HG02678 (cell line): ENCODE results near the gene TIMM50.
"Not testable (repeated sequence)": the region's sequence is repeated elsewhere in the genome, so short reads cannot be mapped to it uniquely, and the experiment has no call there.

ENCODE experiments used
- ATAC-seq: cut with Tn5 transposase; IDR thresholded peaks from one replicate; pipeline ENCODE4 v1.9.1; 2021; ENCODE audit warnings: mild to moderate bottlenecking, moderate library complexity; ENCODE audit not compliant: unreplicated experiment

Gene TIMM50

GRCh38 chr19:39480337-39481228 lies at the start of gene TIMM50:
TSS of gene TIMM50 (plus strand) at chr19:39480838. CDS start at chr19:39480854, 16 bp downstream.
- ATAC-seq, result peak; percentile 87

- no peak for ATAC-seq
Observed at GRCh38 chr19:39432677-39433025, 48.0 kb upstream of the TIMM50 start.

DNA sequence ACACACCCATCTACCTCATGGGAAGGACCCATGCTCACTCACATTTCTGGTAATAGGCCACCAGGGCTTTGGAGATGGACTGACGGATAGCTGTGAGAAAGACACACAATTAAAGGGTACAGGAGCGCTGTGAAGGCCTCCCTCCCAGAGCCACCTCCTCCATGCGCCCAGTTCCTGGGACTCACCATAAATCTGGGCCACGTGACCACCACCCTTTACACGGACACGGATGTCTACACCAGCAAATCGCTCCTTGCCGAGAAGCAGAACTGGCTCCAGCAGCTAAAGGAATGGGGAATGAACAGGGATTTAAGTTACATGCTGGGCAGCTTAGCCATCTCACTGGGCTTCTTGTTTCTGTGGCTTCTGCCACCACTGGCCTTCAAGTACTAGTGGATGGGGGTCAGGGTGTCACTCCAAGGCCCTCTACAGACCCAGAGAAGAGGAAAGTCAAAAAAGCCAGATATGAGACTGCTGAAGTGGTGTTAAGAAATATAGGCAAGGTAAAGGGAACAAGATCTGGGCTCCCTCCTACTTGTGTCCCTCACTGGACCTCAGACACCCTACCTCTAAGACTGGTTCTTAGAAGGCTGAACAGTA lies 47.1 kb upstream of the TIMM50 start:
- ATAC-seq, result no peak

- ATAC-seq, result no peak
Observed at GRCh38 chr19:39434123-39435076, 46.2 kb upstream of the TIMM50 start.

GRCh38 chr19:39435499-39436349 lies 44.9 kb upstream of the TIMM50 start, which contains the start of gene RPS16:
TSS of gene RPS16 (minus strand) at chr19:39435949. CDS start at chr19:39435895, 54 bp downstream.
- ATAC-seq, result peak; percentile 90

DNA sequence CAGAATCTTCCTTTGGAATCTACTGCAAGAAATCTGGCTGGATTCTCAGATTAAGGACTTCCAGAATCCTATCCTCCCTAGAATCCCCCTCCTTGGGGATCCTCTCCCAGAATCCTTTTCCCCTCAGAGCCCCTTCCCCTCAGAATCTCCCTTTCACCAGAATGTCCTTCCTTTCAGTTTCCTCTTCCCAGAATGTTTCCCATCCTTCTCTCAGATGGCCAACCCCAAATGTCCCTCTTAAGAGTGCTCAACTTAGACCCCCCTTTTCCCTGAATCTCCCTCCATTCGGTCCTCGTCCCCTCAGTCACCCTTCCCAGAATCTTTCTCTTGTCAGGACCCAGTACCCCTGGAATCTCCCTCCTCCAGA lies 44.3 kb upstream of the TIMM50 start:
- no peak for ATAC-seq

DNA sequence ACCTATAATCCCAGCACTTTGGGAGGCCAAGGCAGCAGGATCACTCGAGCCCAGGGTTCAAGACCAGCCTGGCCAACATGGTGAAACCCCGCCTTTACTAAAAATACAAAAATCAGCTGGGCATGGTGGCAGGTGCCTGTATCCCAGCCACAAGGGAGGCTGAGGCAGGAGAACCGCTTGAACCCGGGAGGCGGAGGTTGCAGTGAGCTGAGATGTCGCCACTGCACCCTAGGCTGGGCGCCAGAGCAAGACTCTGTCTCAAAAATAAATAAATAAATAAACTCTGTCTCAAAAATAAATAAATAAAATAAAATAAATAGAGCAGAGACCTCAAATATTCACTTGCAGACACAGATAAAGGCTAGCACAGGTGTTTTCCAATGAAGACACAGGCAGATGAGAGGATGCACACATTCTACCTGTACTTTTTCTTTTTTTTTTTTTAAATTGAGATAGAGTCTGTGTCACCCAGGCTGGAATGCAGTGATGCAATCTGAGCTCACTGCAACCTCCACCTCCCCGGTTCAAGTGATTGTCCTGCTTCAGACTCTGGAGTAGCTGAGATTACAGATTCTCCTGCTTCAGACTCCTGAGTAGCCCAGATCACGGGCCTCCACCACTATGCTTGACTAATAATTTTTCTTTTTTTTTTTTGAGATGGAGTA lies 42.2 kb upstream of the TIMM50 start:
- ATAC-seq, result no peak

DNA sequence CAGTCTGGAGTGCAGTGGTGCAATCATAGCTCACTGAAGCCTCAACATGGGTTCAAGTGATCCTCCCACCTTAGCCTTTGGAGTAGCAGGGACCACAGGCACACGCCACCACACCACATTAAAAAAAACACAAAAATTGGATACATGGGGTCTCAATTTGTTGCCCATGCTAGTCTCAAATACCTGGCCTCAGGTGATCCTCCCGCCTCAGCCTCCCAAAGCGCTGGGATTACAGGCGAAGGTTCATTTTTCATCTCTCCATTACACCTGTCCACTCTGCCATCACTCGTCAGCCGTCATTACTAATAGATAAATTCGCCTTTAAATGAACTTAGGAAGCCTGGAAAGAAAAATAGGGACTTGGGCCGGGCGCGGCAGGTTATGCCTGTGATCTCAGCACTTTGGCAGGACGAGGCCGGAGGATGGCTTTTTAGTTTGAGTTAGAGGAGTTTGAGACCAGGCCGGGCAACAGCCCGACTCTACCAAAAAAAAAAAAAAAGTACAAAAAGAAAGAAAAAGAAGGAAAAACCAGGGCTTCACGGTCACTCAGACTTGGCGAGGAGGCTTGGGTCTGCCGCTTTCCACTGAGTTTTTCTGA lies 35.9 kb upstream of the TIMM50 start:
- ATAC-seq, result no peak

DNA sequence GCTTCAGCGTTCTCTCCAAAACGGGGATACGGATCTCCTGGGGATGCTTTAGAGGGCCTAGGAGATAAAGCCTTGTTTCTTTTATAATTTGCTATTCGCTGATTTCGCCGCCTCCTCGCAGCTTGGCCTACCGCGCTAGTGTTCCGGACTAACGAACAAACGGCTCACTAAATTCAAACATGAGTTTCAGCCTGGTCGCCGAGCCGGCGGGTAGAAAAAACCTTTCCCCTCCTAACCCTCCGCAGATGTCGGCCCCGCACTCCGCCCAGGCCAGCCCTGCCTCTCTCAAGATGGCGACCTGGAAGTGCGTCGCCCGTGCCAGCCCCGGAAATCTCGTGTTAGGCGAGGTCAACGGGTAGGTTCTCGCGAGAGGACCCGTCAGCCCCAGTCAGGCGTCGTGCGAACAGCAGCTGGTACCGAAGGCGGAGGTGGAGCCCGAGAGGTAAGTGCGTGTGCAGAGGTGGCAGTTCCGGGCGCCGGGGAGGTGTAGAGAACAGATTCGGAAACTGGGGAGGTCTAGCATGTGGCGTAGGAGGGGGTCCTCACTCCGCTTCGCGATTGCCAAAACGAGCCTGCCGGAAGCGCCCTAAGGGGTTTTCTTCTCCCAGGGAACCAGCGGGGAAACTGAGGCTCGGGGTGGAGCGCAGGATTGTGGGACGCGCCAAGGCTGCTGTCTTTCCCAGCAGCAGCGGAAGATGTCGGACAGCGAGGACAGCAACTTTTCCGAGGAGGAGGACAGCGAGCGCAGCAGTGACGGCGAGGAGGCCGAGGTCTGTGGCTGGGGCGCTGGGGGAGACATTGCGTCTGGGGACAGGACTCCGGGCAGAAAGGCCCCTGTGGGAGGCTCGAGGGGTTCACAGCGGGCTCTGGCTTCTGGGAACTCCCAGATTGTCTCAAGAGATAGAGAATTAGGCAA lies 35.2 kb upstream of the TIMM50 start, which contains the start of gene SUPT5H:
Gene SUPT5H (plus strand): TSS at position 387 of the 916 bp plus-strand sequence. CDS start 309 bp downstream, at position 696.
- peak; percentile 88 for ATAC-seq

DNA sequence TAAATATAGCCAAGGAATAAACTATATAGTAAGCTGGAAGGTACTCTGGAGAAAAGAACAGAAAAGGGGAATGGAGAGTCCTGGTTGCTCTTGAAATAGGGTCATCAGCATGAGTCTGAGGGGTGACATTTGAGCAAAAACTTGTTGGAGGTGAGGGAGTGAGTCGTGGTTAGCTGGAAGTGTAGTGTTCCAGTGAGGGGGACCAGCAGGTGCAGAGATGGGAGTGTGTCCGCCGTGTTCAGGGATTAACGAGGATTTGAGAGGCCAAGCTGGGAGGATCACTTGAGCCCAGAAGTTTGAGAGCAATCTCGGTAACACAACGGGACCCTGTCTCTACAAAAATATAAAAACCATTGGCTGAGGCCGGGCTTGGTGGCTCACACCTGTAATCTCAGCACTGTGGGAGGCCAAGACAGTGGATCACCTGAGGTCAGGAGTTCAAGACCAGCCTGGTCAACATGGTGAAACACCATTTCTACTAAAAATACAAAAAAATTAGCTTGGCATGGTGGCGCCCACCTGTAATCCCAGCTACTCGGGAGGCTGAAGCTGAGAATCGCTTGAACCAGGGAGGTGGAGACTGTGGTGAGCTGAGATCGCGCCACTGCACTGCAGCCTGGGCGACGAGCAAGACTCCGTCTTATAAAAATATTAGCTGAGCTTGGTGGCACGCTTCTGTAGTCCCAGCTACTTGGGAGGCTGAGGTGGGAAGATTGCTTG lies 34.1 kb upstream of the TIMM50 start:
- ATAC-seq, result no peak

- no peak for ATAC-seq
Observed at GRCh38 chr19:39448271-39448670, 32.4 kb upstream of the TIMM50 start.

DNA sequence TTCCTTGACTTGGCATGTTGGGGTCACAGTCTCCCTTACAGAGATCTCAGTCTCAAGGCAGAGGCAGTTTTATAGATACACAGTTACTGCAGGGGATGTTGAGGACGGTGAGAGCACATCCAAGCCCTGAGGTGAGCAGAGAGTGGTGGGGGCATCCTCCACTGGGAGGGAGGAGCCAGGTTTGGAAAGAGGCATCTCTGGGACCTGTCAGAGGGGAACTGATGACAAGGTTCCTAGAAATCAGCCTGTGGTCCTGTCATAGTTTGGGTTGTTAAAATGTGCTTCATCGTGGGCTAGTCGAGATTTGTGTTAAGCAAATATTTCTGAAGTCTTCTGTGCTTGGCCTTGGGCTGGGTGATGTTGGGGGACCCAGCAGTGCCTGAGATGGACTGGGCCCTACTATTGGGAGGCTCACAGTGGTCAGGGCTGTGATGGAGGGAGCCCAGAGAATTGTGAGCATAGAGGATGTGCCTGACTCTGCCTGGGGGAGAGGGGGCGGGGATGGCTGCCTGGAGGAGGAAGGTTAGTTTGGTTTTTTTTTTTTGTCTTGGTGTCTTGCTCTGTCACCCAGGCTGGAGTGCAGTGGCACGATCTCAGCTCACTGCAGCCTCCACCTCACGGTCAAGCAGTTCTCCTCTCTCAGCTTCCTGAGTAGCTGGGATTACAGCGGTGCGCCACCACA lies 31.4 kb upstream of the TIMM50 start:
- no peak for ATAC-seq

- not testable (repeated sequence) for ATAC-seq
Observed at GRCh38 chr19:39451257-39451656, 29.4 kb upstream of the TIMM50 start.

DNA sequence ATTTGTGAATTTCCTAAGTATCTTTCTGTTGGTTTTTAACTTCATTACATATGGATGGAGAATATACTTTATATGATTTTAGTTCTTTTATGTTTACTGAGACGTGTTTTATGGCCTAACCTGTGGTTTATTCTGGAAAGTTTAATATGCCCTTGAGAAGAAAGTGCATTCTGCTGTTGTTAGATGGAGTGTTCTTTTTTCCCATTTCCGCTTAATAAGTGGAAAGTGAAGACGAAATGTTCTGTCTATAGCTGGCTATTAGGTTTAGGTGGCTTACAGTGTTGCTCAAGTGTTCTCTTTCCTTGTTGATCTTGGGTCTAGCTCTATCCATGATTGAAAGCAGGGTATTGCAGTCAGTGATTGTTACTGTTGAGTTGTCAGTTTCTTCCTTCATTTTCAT lies 17.2 kb upstream of the TIMM50 start:
- ATAC-seq, result no peak

GRCh38 chr19:39465956-39466747 lies 14.5 kb upstream of the TIMM50 start:
- ATAC-seq, result no peak

DNA sequence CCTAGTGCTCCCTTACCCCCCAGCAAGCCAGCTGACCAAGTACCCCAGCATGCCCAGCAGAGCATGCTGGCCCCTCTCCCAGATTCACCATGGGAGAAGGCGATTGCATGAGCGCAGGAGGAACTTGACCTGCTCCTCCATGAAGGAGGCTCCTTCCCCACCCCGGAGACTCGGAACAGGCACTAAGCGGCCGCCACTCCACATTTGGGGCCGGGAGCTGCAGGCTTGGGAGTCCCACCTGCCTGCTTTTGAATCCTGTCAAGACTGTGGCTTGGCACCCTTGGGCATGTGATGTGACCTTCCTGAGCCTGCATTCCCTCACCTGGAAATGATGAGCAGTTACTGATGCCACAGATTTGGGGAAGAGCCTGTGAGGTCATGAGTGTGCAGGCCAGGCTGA lies 12.7 kb upstream of the TIMM50 start:
- ATAC-seq, result no peak
